Epithelial cell of proximal tubule (primary cell): ENCODE data around the gene KRT80. TPM values are rescaled to one million over a fixed set of nuclear protein-coding genes. Genes with fewer than 3 reads are reported as not detected.

Experiments used
- DNase-seq: peaks from one replicate; pipeline ENCODE4 v3.0.0-alpha.2; 2011; ENCODE audit warnings: low read depth
- H3K4me3 ChIP-seq: 2 replicates; pipeline ENCODE4 v1.5.1; 2011; ENCODE audit warnings: low read depth, mild to moderate bottlenecking, low read length
- CTCF ChIP-seq: conservative IDR thresholded peaks from 2 replicates; pipeline ENCODE4 v1.5.1; 2012; ENCODE audit warnings: low read depth, mild to moderate bottlenecking, low read length
- total RNA-seq: library from RNA; depleted of rRNA; stranded (reverse); fragments of >200 nt; gene quantifications from 2 replicates; pipeline ENCODE4 v1.2.3, GENCODE V29; 2015

The KRT80 gene
- total RNA-seq, 1 donor from 2014 or later = 18.0 TPM

GRCh38 chr12:52205612-52206303 lies 13.9 kb upstream of the KRT80 start:
- no peak for TF ChIP-seq CTCF
- DNase-seq = no peak
- H3K4me3 ChIP-seq = no peak overlapping the region

DNA sequence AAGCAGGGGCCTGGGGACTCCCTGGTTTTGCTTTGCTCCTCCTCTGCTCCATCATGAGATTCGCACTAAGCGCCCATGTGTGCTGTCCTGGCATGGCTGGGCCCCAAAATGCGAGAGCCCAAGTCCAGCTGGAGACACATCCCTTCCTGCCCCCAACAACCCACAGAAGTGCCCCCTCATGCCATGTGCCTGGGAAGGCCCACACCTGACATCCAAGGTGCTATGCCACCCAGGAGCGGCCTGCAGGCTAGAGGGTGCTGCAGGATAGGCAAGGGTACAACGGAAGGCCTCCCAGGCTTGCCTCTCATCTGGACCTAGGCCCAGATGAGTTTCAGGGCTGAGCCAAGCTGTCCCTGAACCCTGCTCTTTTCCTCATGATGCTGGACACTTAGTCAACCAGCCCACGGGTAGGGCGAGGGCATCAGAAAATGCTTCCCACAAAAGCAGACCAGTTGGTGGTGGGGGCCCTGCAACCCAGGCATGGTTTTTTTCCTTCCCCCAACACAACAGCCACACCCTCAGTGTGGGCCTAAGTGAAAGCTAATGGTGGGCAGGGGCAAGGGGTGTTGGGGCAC lies 13.2 kb upstream of the KRT80 start:
- TF ChIP-seq CTCF = no peak
- no peak overlapping the region for H3K4me3 ChIP-seq
- DNase-seq = no peak

GRCh38 chr12:52204095-52204930 lies 12.5 kb upstream of the KRT80 start:
- no peak overlapping the region for H3K4me3 ChIP-seq
- DNase-seq = no peak
- TF ChIP-seq CTCF = no peak

GRCh38 chr12:52203079-52203921 lies 11.5 kb upstream of the KRT80 start:
- DNase-seq = peak; percentile 56
- H3K4me3 ChIP-seq = no peak overlapping the region
- no peak for TF ChIP-seq CTCF

DNA sequence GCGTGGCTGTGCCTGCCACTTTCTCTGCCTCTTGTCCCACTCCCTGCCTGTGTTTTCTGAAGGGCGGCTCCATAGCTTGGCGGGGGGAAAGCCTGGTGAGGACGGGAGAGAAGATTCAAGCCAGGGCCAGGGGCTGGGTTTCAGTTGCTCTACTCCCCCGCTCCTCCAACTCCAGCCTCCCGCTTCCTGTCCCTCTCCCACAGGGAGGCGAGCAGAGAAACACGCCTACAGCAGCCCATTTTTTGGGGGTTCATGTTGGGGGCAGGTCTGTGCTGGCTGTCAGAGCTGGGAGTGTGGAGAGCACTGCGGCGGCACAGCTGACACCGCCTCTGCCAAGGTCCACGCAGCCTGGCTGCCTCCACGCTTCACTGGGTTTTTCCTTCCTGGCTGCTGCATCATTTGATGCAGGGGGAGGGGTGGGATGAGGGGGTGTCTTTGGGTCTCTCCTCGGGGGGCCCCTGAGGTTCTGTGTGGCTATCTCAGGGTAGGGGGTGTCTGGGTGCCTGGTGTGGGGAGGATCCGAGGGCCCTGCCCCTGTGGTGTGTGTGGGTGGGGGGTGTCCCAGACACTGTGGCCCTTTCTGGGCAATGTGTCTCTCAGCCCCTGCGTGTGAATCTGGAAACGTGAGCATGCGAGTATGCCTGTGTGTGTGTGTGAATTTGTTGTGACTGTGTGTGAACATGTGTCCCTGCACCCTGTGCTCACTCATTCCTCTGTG lies 10.7 kb upstream of the KRT80 start:
- peak overlapping the region; percentile 18 for H3K4me3 ChIP-seq
- no peak for TF ChIP-seq CTCF
- DNase-seq = no peak

GRCh38 chr12:52201451-52201839 lies 9.6 kb upstream of the KRT80 start:
- TF ChIP-seq CTCF = no peak
- DNase-seq = no peak
- no peak overlapping the region for H3K4me3 ChIP-seq
